Activated CD8-positive, alpha-beta memory T cell treated with anti-CD3 and anti-CD28 coated beads, Interleukin-2, amount 10 ng/mL, durations not matched to agents 7 days and 5 days (primary cell): Measurements from ENCODE around the gene MTHFD1L. TPM values are rescaled to one million over a fixed set of nuclear protein-coding genes. Genes with fewer than 3 reads are reported as not detected.
"Not testable (repeated sequence)": the region's sequence is repeated elsewhere in the genome, so short reads cannot be mapped to it uniquely, and the experiment has no call there.

Source experiments
- ATAC-seq: fragments of 150-1000 bp; cut with Tn5 transposase; one replicate; pipeline ENCODE4 v1.10.0; 2021; ENCODE audit warnings: moderate library complexity
- CTCF ChIA-PET: fragments of 350-600 bp; sonication (Branson Sonifier 250); formaldehyde crosslinking; loops from one replicate; lab custom pipeline; 2021; ENCODE audit warnings: antibody characterized with exemption; lab: Charles Lee
- DNase-seq: peaks from one replicate; pipeline ENCODE4 v3.0.0-alpha.2; 2020
- H3K27ac Mint-ChIP-seq: one replicate; pipeline ENCODE4 v1.8.0; 2021; ENCODE audit warnings: mild to moderate bottlenecking, mixed read lengths
- H3K27me3 Mint-ChIP-seq: one replicate; pipeline ENCODE4 v1.8.0; 2021; ENCODE audit warnings: mixed read lengths
- H3K36me3 Mint-ChIP-seq: one replicate; pipeline ENCODE4 v1.8.0; 2021; ENCODE audit warnings: mild to moderate bottlenecking, mixed read lengths
- H3K4me1 Mint-ChIP-seq: one replicate; pipeline ENCODE4 v1.8.0; 2021; ENCODE audit warnings: mixed read lengths
- H3K4me3 Mint-ChIP-seq: one replicate; pipeline ENCODE4 v1.8.0; 2021; ENCODE audit warnings: mild to moderate bottlenecking, moderate library complexity, mixed read lengths
- H3K9me3 Mint-ChIP-seq: one replicate; pipeline ENCODE4 v1.8.0; 2022; ENCODE audit warnings: low read depth, mixed read lengths
- total RNA-seq, 2 experiments: library from RNA; stranded (reverse); gene quantifications; one replicate each; pipeline ENCODE4 v1.2.3, GENCODE V29; 2021

The MTHFD1L gene
- total RNA-seq, 2 experiments from 2014 or later: 54.1 to 82.8 TPM

GRCh38 chr6:151042911-151043330 is 177.4 kb downstream of the MTHFD1L start:
- not testable (repeated sequence) for H3K4me1 Mint-ChIP-seq
- peaks cover 43% of the 10 kb centered on the region for H3K36me3 Mint-ChIP-seq

GRCh38 chr6:151043944-151044343 is 178.4 kb downstream of the MTHFD1L start:
- Mint-ChIP-seq H3K36me3 (peaks cover 43% of the 10 kb centered on the region), H3K4me1 (no peaks in the 10 kb centered on the region), H3K4me3 (no peak overlapping the region), H3K9me3 (peaks cover 16% of the 10 kb centered on the region), H3K27ac (no peak overlapping the region), H3K27me3 (no peaks in the 10 kb centered on the region)
- CTCF ChIA-PET: no interaction called here
- ATAC-seq (no peak), DNase-seq (no peak)

More at GRCh38 chr6:151042911-151043330, 177.4 kb downstream of the MTHFD1L start:
- H3K27me3 Mint-ChIP-seq, H3K4me3 Mint-ChIP-seq, DNase-seq, H3K27ac Mint-ChIP-seq, ATAC-seq: not testable (repeated sequence)
- peaks cover 12% of the 10 kb centered on the region for H3K9me3 Mint-ChIP-seq
- CTCF ChIA-PET: interaction anchor here (0.7 kb wide), 1 partner anchor 27 kb away, joined by 3 read pairs; no protein-coding TSS in a partner anchor

- H3K27ac Mint-ChIP-seq: no peak overlapping the region
- no peaks in the 10 kb centered on the region for H3K27me3 Mint-ChIP-seq
- H3K4me3 Mint-ChIP-seq: no peak overlapping the region
- peaks cover 42% of the 10 kb centered on the region for H3K36me3 Mint-ChIP-seq
- H3K4me1 Mint-ChIP-seq: no peaks in the 10 kb centered on the region
- ATAC-seq: no peak
- CTCF ChIA-PET: interaction anchor here (1.0 kb wide), 1 partner anchor 18 kb away, joined by 3 read pairs; no protein-coding TSS in a partner anchor
- H3K9me3 Mint-ChIP-seq: peaks cover 16% of the 10 kb centered on the region
- no peak for DNase-seq
Measured at GRCh38 chr6:151044465-151045441, 179.3 kb downstream of the MTHFD1L start.

GRCh38 chr6:151045511-151046222 is 180.2 kb downstream of the MTHFD1L start:
- not testable (repeated sequence) for H3K4me1 Mint-ChIP-seq, H3K27me3 Mint-ChIP-seq, DNase-seq, ATAC-seq, H3K27ac Mint-ChIP-seq, H3K4me3 Mint-ChIP-seq
- CTCF ChIA-PET: interaction anchor here (1.0 kb wide), 1 partner anchor 19 kb away, joined by 3 read pairs; no protein-coding TSS in a partner anchor
- H3K36me3 Mint-ChIP-seq: peaks cover 46% of the 10 kb centered on the region
- peaks cover 16% of the 10 kb centered on the region for H3K9me3 Mint-ChIP-seq

GRCh38 chr6:151051164-151051563 is 185.7 kb downstream of the MTHFD1L start:
- Mint-ChIP-seq H3K27ac (no peak overlapping the region), H3K9me3 (peaks cover 16% of the 10 kb centered on the region), H3K36me3 (peaks cover 45% of the 10 kb centered on the region), H3K4me1 (no peaks in the 10 kb centered on the region), H3K4me3 (no peak overlapping the region), H3K27me3 (no peaks in the 10 kb centered on the region)
- DNase-seq: no peak
- CTCF ChIA-PET: interaction anchor here (1.0 kb wide), 1 partner anchor 37 kb away, joined by 3 read pairs; no protein-coding TSS in a partner anchor
- ATAC-seq: no peak

GRCh38 chr6:151052021-151052646 is 186.6 kb downstream of the MTHFD1L start:
- no peak for ATAC-seq
- H3K9me3 Mint-ChIP-seq: peaks cover 12% of the 10 kb centered on the region
- CTCF ChIA-PET: interaction anchor here (0.6 kb wide), 1 partner anchor 276 kb away, joined by 3 read pairs; no protein-coding TSS in a partner anchor
- H3K36me3 Mint-ChIP-seq: peaks cover 37% of the 10 kb centered on the region
- no peak for DNase-seq
- H3K27me3 Mint-ChIP-seq: no peaks in the 10 kb centered on the region
- no peaks in the 10 kb centered on the region for H3K4me1 Mint-ChIP-seq
- H3K27ac Mint-ChIP-seq: no peak overlapping the region
- H3K4me3 Mint-ChIP-seq: no peak overlapping the region

GRCh38 chr6:151054306-151054705 is 188.8 kb downstream of the MTHFD1L start:
- H3K27ac Mint-ChIP-seq: no peak overlapping the region
- no peak overlapping the region for H3K4me3 Mint-ChIP-seq
- H3K9me3 Mint-ChIP-seq: no peaks in the 10 kb centered on the region
- no peaks in the 10 kb centered on the region for H3K4me1 Mint-ChIP-seq
- peaks cover 20% of the 10 kb centered on the region for H3K36me3 Mint-ChIP-seq
- DNase-seq: no peak
- CTCF ChIA-PET: no interaction called here
- no peaks in the 10 kb centered on the region for H3K27me3 Mint-ChIP-seq
- ATAC-seq: no peak

- DNase-seq (no peak), ATAC-seq (no peak)
- Mint-ChIP-seq H3K27me3 (no peaks in the 10 kb centered on the region), H3K36me3 (peaks cover 10% of the 10 kb centered on the region), H3K4me3 (no peak overlapping the region), H3K9me3 (no peaks in the 10 kb centered on the region), H3K27ac (no peak overlapping the region), H3K4me1 (no peaks in the 10 kb centered on the region)
- CTCF ChIA-PET: interaction anchor here (1.1 kb wide), 1 partner anchor 198 kb away, joined by 3 read pairs; no protein-coding TSS in a partner anchor
Measured at GRCh38 chr6:151056230-151056907, 190.9 kb downstream of the MTHFD1L start.

GRCh38 chr6:151057061-151057460 is 191.6 kb downstream of the MTHFD1L start:
- CTCF ChIA-PET: no interaction called here
- H3K9me3 Mint-ChIP-seq: no peaks in the 10 kb centered on the region
- ATAC-seq: no peak
- H3K4me3 Mint-ChIP-seq: no peak overlapping the region
- peaks cover 7% of the 10 kb centered on the region for H3K36me3 Mint-ChIP-seq
- H3K4me1 Mint-ChIP-seq: no peaks in the 10 kb centered on the region
- DNase-seq: no peak
- H3K27ac Mint-ChIP-seq: no peak overlapping the region
- no peaks in the 10 kb centered on the region for H3K27me3 Mint-ChIP-seq

- peaks cover 6% of the 10 kb centered on the region for H3K36me3 Mint-ChIP-seq
Measured at GRCh38 chr6:151058021-151058733, 192.7 kb downstream of the MTHFD1L start.

GRCh38 chr6:151059612-151060095 is 194.2 kb downstream of the MTHFD1L start:
- DNase-seq (no peak), ATAC-seq (no peak)
- CTCF ChIA-PET: interaction anchor here (1.0 to 1.6 kb wide), 2 partner anchors 19 to 313 kb away, joined by 3 read pairs; no protein-coding TSS in a partner anchor
- H3K4me1 Mint-ChIP-seq: no peaks in the 10 kb centered on the region
- no peaks in the 10 kb centered on the region for H3K9me3 Mint-ChIP-seq
- no peak overlapping the region for H3K4me3 Mint-ChIP-seq
- H3K27me3 Mint-ChIP-seq: no peaks in the 10 kb centered on the region
- no peak overlapping the region for H3K27ac Mint-ChIP-seq
- peaks cover 6% of the 10 kb centered on the region for H3K36me3 Mint-ChIP-seq

More at GRCh38 chr6:151058021-151058733, 192.7 kb downstream of the MTHFD1L start:
- no peak for DNase-seq
- Mint-ChIP-seq H3K27me3 (no peaks in the 10 kb centered on the region), H3K4me1 (no peaks in the 10 kb centered on the region), H3K27ac (no peak overlapping the region), H3K4me3 (no peak overlapping the region), H3K9me3 (no peaks in the 10 kb centered on the region)
- ATAC-seq: no peak
- CTCF ChIA-PET: no interaction called here
